SH-SY5Y (cell line): ENCODE data around the gene RNU6-9.

Experiments
- GATA2 ChIP-seq: IDR thresholded peaks from 2 replicates; pipeline ENCODE4 v1.6.1; 2011; ENCODE audit warnings: mild to moderate bottlenecking, low read depth, low read length
- GATA3 ChIP-seq: IDR thresholded peaks from 2 replicates; pipeline ENCODE4 v1.6.1; 2011; ENCODE audit warnings: low read depth, mild to moderate bottlenecking, low read length, moderate library complexity

- TF ChIP-seq GATA2 (no peak), GATA3 (no peak)
Observed at GRCh38 chr19:887072-887471, 6.2 kb upstream of the RNU6-9 start.
